PC-9 (cell line): ENCODE measurements around the gene CHEK2. TPM values are rescaled to one million over a fixed set of nuclear protein-coding genes. Genes with fewer than 3 reads are reported as not detected.

Experiments
- BruUV-seq: library from RNA; stranded (reverse); fragments of 400-500 nt; replicated peaks from 2 replicates; lab custom pipeline; 2021; lab: Mats Ljungman, UMichigan
- CTCF ChIA-PET: fragments of 300-600 bp; sonication (Branson Sonifier 250); formaldehyde crosslinking; loops from one replicate; lab custom pipeline; 2022; ENCODE audit warnings: antibody characterized with exemption; lab: Charles Lee
- POLR2A ChIA-PET: fragments of 300-600 bp; sonication (Branson Sonifier 250); formaldehyde crosslinking; loops from one replicate; lab custom pipeline; 2022; ENCODE audit warnings: antibody characterized with exemption; ENCODE audit not compliant: unreplicated experiment; lab: Charles Lee
- DNase-seq, 2 experiments: peaks; one replicate each; pipeline versions ENCODE4 v3.0.0 to v3.0.0-alpha.2; 2015 to 2022; ENCODE audit warnings: mixed read lengths in 1 of 2
- H2AFZ ChIP-seq: fragments of 200-600 bp; sonication (generic); 2 replicates; pipeline ENCODE4 v1.8.1; 2017; ENCODE audit warnings: antibody characterized with exemption
- H3F3A ChIP-seq: fragments of 200-600 bp; sonication (generic); 2 replicates; pipeline ENCODE4 v1.8.1; 2017; ENCODE audit warnings: antibody characterized with exemption, mild to moderate bottlenecking, low read depth; ENCODE audit not compliant: insufficient read depth
- H3K27ac ChIP-seq: fragments of 200-600 bp; sonication (generic); 2 replicates; pipeline ENCODE4 v1.6.1; 2016; ENCODE audit warnings: mixed run types
- H3K27me3 ChIP-seq: fragments of 200-600 bp; sonication (generic); 2 replicates; pipeline ENCODE4 v1.6.1; 2016; ENCODE audit warnings: low read depth, mixed run types; ENCODE audit not compliant: insufficient read depth
- H3K36me3 ChIP-seq: fragments of 200-600 bp; sonication (generic); 2 replicates; pipeline ENCODE4 v1.6.1; 2016; ENCODE audit warnings: low read depth, mixed run types
- H3K4me1 ChIP-seq: fragments of 200-600 bp; sonication (generic); replicated peaks from 2 replicates; pipeline ENCODE4 v1.6.1; 2016; ENCODE audit warnings: mixed run types; ENCODE audit not compliant: insufficient read depth
- H3K4me2 ChIP-seq: fragments of 200-600 bp; sonication (generic); 2 replicates; pipeline ENCODE4 v1.6.1; 2017; ENCODE audit warnings: mixed run types
- H3K4me3 ChIP-seq: fragments of 200-600 bp; sonication (generic); 2 replicates; pipeline ENCODE4 v1.6.1; 2016; ENCODE audit warnings: mixed run types
- H3K79me2 ChIP-seq: fragments of 200-600 bp; sonication (generic); 2 replicates; pipeline ENCODE4 v1.6.1; 2017; ENCODE audit warnings: low read depth, mixed run types
- H3K9me2 ChIP-seq: fragments of 200-600 bp; sonication (generic); 2 replicates; pipeline ENCODE4 v1.8.1; 2017; ENCODE audit warnings: mild to moderate bottlenecking; ENCODE audit not compliant: insufficient read depth
- H3K9me3 ChIP-seq: fragments of 200-600 bp; sonication (generic); 2 replicates; pipeline ENCODE4 v1.8.1; 2016; ENCODE audit warnings: low read depth; ENCODE audit not compliant: insufficient read depth
- H4K20me1 ChIP-seq: fragments of 200-600 bp; sonication (generic); 2 replicates; pipeline ENCODE4 v1.8.1; 2017; ENCODE audit not compliant: insufficient read depth
- EZH2 ChIP-seq: fragments of 200-600 bp; sonication (generic); IDR thresholded peaks from 2 replicates; pipeline ENCODE4 v1.8.0; 2017; ENCODE audit warnings: antibody characterized with exemption, low read depth
- intact Hi-C: fragments of 100-400 bp; cut with micrococcal nuclease; formaldehyde crosslinking; loops from one replicate; pipeline ENCODE4 v1.10.0; 2022; ENCODE audit not compliant: unreplicated experiment
- total RNA-seq: library from RNA; stranded (reverse); gene quantifications from 2 replicates; pipeline ENCODE4 v1.2.3, GENCODE V29; 2021
- TF ChIP-seq, protein P1 (sequence below): fragments of 200-600 bp; sonication (generic); conservative IDR thresholded peaks from 2 replicates; pipeline ENCODE4 v1.6.1; 2017; ENCODE audit warnings: mixed run types, antibody characterized with exemption, mild to moderate bottlenecking, moderate library complexity

CHEK2 gene
- total RNA-seq, 1 experiment from 2014 or later: 32.8 TPM

- Histone ChIP-seq H3K4me2 (no peak overlapping the region), H3K9me2 (no peaks in the 10 kb centered on the region), H4K20me1 (no peaks in the 10 kb centered on the region), H3K9me3 (no peaks in the 10 kb centered on the region), H3F3A (peaks cover 28% of the 10 kb centered on the region), H3K27me3 (no peaks in the 10 kb centered on the region), H3K27ac (no peak overlapping the region), H3K4me1 (peaks cover 24% of the 10 kb centered on the region), H3K36me3 (0 out of 2 replicates have a peak, but pooled peaks cover under 1% of the 10 kb centered on the region), H3K79me2 (no peaks in the 10 kb centered on the region), H3K4me3 (no peak overlapping the region), H2AFZ (no peak overlapping the region)
- TF ChIP-seq, protein P1, sequence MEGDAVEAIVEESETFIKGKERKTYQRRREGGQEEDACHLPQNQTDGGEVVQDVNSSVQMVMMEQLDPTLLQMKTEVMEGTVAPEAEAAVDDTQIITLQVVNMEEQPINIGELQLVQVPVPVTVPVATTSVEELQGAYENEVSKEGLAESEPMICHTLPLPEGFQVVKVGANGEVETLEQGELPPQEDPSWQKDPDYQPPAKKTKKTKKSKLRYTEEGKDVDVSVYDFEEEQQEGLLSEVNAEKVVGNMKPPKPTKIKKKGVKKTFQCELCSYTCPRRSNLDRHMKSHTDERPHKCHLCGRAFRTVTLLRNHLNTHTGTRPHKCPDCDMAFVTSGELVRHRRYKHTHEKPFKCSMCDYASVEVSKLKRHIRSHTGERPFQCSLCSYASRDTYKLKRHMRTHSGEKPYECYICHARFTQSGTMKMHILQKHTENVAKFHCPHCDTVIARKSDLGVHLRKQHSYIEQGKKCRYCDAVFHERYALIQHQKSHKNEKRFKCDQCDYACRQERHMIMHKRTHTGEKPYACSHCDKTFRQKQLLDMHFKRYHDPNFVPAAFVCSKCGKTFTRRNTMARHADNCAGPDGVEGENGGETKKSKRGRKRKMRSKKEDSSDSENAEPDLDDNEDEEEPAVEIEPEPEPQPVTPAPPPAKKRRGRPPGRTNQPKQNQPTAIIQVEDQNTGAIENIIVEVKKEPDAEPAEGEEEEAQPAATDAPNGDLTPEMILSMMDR: no peak
- TF ChIP-seq EZH2: no peak
- DNase-seq: no peak
- POLR2A ChIA-PET: interaction anchor here (0.7 kb wide), 1 partner anchor 57 kb away, joined by 3 read pairs; no protein-coding TSS in a partner anchor
- BruUV-seq: no TSS peak
- intact Hi-C loops: no loop called here
- CTCF ChIA-PET: no interaction called here
Observed at GRCh38 chr22:28714043-28714628, 27.5 kb downstream of the CHEK2 start.

DNA sequence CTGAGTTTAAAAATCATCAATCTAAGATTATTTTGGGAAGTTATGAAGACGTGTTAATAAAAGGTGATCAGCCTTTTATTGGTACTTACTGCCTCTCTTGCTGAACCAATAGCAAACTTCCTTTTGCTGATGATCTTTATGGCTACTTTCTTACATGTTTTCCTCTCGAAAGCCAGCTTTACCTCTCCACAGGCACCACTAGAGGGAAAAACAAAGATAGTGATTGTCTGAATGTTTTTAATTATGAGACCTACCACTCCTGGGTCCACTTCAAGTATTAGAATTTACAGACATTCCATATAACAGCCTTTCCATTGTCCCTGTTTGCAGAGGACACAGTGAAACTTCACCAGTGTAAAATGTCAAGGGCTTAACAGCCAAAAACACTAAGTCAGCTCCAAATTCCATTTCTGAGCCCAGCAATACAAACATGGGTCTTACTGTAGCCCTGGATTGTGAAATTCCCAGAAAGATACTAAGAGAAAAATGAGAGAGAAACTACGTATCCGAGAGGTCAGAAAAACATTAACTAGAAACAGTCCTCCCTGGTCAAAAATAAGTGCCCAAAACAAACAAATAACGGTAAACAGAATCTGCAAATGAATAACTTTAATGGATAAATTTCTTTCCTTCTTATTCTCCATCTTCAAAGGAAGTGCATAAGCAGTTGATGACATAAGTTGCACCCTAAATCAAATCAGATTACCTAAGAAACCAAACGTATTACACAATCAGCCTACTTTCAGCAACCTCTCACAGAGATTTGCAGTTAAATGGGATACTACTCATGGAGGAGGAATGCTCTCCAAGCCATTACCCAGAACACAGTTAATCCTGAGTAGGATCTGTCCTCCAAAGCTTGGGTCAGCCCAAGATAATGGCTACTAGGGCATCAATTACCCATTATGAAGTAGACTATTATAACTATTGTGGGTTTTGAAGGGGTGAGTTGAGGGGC is 29.5 kb downstream of the CHEK2 start:
- Histone ChIP-seq H3K4me1 (peaks cover 24% of the 10 kb centered on the region), H3K27me3 (no peaks in the 10 kb centered on the region), H3K36me3 (peaks cover 7% of the 10 kb centered on the region; the same call in 1 of the 2 replicates), H3K27ac (peak overlapping the region; percentile 28; the same call in 1 of the 2 replicates), H2AFZ (no peak overlapping the region), H3K4me2 (no peak overlapping the region), H3K4me3 (no peak overlapping the region), H3F3A (peaks cover 28% of the 10 kb centered on the region), H3K9me3 (no peaks in the 10 kb centered on the region), H3K79me2 (no peaks in the 10 kb centered on the region), H4K20me1 (no peaks in the 10 kb centered on the region), H3K9me2 (no peaks in the 10 kb centered on the region)
- ChIA-PET CTCF (no interaction called here), POLR2A (no interaction called here)
- no TSS peak for BruUV-seq
- intact Hi-C loops: no loop called here
- TF ChIP-seq, protein P1: no peak
- TF ChIP-seq EZH2: no peak
- DNase-seq: peak in 1 of 2 experiments; percentile 78

- H2AFZ ChIP-seq: no peak overlapping the region
- no peak overlapping the region for H3K4me3 ChIP-seq
- no peaks in the 10 kb centered on the region for H3K27me3 ChIP-seq
- no peaks in the 10 kb centered on the region for H4K20me1 ChIP-seq
- 0 out of 2 replicates have a peak overlapping the region, but pooled peaks have one; percentile 56 for H3K27ac ChIP-seq
- no peak overlapping the region for H3K4me2 ChIP-seq
- H3K36me3 ChIP-seq: peaks cover 7% of the 10 kb centered on the region; the same call in 1 of the 2 replicates
- BruUV-seq: no TSS peak
- H3K4me1 ChIP-seq: peaks cover 24% of the 10 kb centered on the region
- TF ChIP-seq, protein P1: no peak
- no peak for TF ChIP-seq EZH2
- H3F3A ChIP-seq: peaks cover 28% of the 10 kb centered on the region
- no peak for DNase-seq
- H3K79me2 ChIP-seq: no peaks in the 10 kb centered on the region
- POLR2A ChIA-PET: no interaction called here
- intact Hi-C loops: no loop called here
- CTCF ChIA-PET: no interaction called here
- no peaks in the 10 kb centered on the region for H3K9me3 ChIP-seq
- no peaks in the 10 kb centered on the region for H3K9me2 ChIP-seq
Observed at GRCh38 chr22:28711341-28711740, 30.3 kb downstream of the CHEK2 start.
